Fibroblast of the aortic adventitia (primary cell): ENCODE results near the gene SBNO2. TPM values are rescaled to one million over a fixed set of nuclear protein-coding genes. Genes with fewer than 3 reads are reported as not detected.

Source experiments
- DNase-seq: peaks from one replicate; pipeline ENCODE4 v3.0.0-alpha.2; 2010; ENCODE audit warnings: low read depth
- H3K4me3 ChIP-seq: 2 replicates; pipeline ENCODE4 v1.5.1; 2011; ENCODE audit warnings: low read depth, mild to moderate bottlenecking, control low read depth, low read length, moderate library complexity
- CTCF ChIP-seq: IDR thresholded peaks from 2 replicates; pipeline ENCODE4 v1.5.1; 2011; ENCODE audit warnings: mild to moderate bottlenecking, low read length, control low read depth, inconsistent platforms; ENCODE audit not compliant: insufficient read depth
- total RNA-seq: library from RNA; depleted of rRNA; stranded (reverse); fragments of >200 nt; gene quantifications from 2 replicates; pipeline ENCODE4 v1.2.3, GENCODE V29; 2012; ENCODE audit warnings: low replicate concordance

SBNO2 gene
- total RNA-seq, 1 donor: 41.2 TPM

- peak; percentile 47 for DNase-seq
- TF ChIP-seq CTCF: no peak
- peak overlapping the region; percentile 31 for H3K4me3 ChIP-seq
Observed at GRCh38 chr19:1155352-1156304, 18.4 kb downstream of the SBNO2 start.

- no peak for TF ChIP-seq CTCF
- H3K4me3 ChIP-seq: peak overlapping the region; percentile 53
- peak; percentile 92 for DNase-seq
Observed at GRCh38 chr19:1154731-1155351, 19.2 kb downstream of the SBNO2 start.

- H3K4me3 ChIP-seq: peak overlapping the region; percentile 53
- no peak for DNase-seq
- no peak for TF ChIP-seq CTCF
Observed at GRCh38 chr19:1153891-1154730, 20.0 kb downstream of the SBNO2 start.

- peak; percentile 26 for DNase-seq
- TF ChIP-seq CTCF: no peak
- no peak overlapping the region for H3K4me3 ChIP-seq
Observed at GRCh38 chr19:1151917-1152587, 22.0 kb downstream of the SBNO2 start.

- H3K4me3 ChIP-seq: no peak overlapping the region
- TF ChIP-seq CTCF: no peak
- DNase-seq: no peak
Observed at GRCh38 chr19:1151037-1151724, 22.9 kb downstream of the SBNO2 start.
